HG03103 (cell line): ENCODE data around the gene ZMYND8.

Experiments used
- ATAC-seq: cut with Tn5 transposase; IDR thresholded peaks from one replicate; pipeline ENCODE4 v1.9.1; 2021; ENCODE audit warnings: low read depth; ENCODE audit not compliant: unreplicated experiment

Gene ZMYND8

DNA sequence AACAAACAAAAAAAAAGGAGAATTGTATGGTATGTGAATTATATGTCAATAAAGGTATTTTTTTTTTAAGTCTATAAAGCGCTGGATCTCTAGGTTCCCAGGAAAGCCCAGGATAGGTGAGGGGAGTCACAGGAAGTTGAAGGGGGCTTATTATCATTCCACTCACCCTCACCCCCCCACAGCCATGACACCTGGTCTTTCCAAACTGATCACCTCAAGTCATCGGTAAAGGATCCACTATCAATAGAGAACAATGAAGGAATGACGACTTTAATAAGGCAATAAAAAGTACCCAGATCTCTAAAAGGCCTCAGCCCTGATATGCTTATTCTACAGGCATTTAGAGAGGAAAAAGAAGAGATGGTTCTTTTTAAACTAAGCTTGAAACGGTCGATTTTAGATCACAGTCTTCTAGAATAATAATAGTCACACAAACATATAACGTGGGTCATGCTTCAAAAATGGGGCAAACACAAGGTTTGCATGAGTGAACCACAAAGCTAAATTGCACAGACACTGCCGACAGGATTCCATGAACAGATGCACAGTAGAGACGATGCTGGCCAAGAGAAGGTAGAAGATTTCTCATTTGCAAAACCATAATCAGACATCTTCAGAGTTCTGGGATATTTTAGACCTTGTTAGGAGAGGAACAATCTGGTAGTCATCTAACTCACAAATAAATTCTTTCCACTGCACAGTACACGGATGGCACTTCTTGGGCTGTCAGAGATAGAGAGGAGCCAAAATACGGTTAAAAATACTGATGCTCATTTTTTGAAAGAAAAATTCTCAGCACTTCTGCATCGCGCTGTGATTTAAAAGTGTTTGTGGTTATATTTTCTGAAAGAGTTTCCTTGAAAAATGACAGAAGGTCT lies 21.0 kb downstream of the ZMYND8 start:
- ATAC-seq, result no peak

DNA sequence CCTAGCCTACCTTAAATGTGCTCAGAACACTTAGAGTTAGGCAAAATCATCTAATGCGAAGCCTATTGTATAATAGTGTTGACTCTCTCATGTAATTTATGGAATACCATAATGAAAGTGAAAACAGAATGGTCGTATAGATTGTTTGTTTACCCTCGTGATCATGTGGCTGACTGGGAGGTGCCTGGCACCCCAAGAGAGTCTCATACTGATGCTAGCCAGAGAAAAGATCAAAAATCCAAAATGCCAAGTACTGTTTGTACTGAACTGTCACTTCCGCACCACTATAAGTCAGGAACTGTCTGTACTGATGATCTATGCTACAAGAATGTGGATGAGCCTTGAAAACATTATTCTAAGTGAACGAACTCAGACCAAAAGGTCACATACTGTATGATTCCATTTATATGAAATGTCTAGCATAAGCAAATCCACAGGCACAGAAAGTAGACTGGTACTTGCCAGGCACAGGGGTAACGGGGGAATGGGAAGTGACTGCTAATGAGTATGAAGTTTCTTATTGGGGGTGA lies 22.4 kb downstream of the ZMYND8 start:
- no peak for ATAC-seq

DNA sequence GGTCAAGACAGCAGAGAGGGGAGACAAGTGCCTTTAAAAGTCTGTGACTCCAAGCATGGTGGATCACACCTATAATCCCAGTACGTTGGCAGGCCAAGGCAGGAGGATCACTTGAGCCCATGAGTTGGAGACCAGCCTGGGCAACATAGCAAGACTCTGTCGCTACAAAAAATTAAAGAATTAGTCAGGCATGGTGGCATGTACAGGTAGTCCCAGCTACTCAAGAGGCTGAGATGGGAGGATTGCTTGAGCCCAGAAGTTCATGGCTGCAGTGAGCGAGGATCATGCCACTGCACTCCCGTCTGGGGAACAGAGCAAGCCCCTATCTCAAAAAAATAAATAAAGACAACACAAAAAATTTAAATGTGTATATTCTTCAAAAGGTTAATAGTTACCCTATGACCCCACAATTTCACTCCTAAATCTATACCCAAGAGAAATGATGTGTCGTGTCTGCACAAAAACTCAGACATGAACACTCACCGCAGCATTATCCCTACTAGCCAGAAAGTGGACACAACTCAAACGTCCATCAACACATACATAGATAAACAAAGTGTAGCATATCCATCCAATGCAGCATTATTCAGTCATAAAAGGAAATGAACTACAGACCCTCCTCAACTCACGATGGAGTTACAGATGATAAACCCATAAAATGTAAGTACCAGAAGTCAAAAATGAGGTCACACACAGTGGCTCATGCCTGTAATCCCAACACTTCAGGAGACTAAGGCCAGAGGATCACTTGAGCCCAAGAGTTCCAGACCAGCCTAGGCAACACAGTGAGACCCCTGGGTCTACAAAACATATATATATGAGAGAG lies 23.9 kb downstream of the ZMYND8 start:
- ATAC-seq, result no peak

DNA sequence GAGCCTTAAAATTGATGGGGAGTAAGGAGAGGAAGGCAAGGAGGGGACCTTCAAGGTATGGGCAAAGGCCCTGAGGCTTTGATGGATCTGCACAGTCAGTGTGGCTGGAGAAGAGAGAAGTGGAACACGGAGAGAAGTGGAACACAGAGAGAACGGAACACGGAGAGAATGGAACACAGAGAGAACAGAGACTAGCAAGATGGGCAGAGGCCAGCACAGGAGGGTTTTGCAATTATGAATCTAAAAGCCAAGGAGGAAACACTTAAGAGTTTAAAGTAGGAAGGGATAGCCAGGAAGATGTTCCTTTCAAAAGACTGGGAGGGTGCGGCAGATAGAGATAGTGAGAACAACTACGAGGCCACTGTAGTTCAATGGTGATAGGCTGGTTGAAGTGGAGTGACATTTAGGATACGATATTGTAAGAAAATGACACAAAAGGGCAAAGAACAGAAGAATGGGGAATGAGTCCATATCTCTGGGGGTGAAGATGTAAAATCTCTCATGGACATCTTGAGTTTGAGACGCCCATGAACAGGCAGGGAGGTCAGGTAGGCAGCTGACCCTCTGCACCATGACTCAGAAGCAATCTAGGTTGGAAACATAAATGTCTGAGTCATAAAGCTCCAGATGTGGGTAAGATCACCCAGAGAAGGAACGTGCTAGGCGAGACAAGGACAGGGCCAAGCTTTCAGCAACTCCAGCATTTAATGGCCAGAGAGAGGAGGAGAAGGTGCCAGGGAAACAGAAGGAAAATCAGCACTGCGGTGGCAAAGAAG lies 25.4 kb downstream of the ZMYND8 start:
- ATAC-seq, result no peak

DNA sequence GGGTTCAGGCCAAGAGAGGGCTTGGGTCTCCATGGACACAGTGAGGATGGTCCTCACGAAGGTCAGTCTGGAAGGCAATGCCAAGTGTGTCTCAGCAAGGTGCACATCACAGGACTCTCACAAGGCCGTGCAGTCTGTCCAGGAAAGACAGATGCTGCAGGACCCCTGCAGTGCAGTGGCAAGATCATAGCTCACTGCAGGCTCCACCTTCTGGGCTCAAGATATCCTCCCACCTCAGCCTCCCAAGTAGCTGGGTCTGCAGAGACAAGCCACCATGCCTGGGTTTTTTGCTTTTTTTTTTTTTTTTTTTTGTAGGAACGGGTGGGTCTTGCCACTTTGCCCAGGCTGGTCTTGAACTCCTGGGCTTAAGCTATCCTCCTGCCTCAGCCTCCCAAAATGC lies 26.4 kb downstream of the ZMYND8 start:
- no peak for ATAC-seq

DNA sequence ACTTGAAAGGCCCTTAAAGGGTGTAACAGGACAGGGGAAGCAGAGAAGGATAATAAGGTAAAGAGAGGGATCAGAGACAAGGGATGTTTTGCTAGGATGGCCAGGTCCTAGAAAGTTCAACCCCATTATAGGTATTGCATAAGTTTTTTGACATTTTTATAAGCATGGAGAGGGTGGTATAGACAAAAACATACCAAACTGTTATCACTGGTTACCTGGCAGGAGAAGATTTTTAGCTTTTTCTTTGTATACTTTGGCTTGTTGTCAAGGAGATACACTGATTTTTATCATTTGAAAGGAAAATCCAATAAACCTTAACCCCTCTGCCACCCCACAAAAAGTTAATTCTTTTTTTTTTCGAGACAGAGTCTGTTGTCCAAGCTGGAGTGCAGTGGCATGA lies 28.4 kb downstream of the ZMYND8 start:
- no peak for ATAC-seq

DNA sequence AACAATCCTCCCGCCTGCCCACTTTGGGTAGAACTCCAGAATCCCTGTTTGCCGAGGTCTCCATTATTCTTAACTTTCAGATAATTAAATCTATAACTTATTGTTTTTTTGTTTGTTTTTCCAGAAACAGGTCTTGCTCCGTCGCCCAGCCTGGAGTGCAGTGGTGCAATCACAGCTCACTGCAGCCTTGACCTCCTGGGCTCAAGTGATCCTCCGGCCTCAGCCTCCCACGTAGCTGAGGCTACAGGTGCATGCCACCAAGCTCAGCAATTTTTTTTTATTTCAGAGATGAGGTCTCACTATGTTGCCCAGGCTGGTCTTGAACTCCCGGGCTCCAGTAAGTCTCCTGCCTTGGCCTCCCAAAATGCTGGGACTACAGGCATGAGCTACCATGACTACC lies 28.8 kb downstream of the ZMYND8 start:
- ATAC-seq, result no peak

DNA sequence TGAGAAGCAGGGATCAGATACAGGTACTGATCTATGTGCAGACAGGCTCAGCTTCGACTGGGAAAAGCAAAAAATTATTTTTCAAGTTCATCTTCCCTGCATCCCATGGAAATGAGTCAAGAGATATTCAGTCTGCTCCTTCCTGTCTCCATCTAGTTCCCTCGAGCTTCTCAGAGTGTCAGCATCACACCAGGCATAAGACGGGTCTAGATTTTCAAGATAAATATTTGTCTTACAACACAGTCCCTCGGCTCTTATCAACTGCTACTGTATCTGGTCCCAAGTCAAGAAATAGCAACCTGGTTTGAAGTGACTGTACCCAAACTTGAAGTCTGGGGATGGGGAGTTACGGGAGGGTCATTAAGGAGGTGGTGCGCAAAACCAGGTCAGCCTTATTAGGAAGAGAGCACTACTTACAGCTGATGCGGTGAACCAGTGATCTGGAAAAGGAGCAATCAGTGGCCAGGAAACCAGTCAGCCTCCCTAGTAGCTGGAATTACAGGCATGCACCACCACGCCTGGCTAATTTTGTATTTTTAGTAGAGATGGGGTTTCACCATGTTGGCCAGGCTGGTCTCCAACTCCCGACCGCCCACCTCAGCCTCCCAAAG lies 29.7 kb downstream of the ZMYND8 start:
- no peak for ATAC-seq

DNA sequence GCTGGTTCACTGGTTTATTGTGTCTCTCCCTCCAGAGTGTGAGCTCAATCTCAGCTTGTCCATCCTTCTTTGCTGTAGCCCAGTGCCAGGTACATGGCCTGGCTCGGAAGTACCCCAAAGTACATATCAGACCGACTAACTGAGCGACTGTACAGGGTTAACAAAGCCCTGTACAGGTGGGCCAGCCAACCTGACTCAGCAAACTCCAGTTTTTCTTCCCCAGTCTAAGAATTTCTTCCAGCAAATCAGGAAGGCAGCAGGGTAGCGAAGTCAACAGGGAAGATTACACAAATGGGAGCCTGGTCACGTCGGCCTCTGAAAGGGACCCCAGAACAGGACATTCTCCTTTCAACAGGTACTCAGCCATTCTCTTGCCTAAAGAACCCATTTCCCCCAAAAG lies 31.3 kb downstream of the ZMYND8 start:
- ATAC-seq, result no peak

DNA sequence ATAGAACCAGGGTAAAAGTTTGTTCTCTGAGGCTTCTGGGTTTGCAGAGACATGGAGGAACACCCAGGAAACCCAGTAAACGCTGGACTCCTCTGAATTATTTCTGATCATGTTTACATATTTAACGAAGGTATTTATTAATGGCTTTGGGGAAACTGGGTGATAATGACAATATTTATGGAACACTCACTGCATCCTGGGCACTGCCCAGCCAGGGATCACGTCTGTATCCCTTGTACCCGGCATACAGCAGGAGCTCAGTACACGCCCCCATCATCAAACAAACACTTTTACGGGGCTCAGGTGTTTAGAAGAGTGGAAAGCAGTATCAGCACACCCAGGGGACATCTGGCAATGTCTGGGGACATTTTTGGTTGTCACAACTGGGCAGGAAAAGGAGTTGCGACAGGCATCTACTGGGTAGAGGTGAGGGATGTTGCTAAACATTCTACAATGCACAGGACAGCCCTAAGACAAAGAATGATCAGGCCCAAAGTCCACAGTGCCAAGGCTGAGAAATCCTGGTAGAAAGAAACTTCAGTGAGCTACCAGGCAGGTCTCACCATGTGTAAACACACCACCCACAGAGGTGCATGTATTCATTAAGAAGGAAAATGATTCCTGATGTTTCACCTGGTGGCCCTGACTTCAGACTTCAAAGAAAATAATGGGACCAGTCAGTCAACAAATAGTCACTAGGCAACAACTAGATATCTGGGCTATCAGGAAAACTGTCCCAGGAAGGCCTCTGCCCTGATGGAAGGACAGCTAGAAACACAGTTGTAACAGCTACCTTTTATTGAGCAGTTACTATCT lies 35.3 kb downstream of the ZMYND8 start:
- ATAC-seq, result no peak

DNA sequence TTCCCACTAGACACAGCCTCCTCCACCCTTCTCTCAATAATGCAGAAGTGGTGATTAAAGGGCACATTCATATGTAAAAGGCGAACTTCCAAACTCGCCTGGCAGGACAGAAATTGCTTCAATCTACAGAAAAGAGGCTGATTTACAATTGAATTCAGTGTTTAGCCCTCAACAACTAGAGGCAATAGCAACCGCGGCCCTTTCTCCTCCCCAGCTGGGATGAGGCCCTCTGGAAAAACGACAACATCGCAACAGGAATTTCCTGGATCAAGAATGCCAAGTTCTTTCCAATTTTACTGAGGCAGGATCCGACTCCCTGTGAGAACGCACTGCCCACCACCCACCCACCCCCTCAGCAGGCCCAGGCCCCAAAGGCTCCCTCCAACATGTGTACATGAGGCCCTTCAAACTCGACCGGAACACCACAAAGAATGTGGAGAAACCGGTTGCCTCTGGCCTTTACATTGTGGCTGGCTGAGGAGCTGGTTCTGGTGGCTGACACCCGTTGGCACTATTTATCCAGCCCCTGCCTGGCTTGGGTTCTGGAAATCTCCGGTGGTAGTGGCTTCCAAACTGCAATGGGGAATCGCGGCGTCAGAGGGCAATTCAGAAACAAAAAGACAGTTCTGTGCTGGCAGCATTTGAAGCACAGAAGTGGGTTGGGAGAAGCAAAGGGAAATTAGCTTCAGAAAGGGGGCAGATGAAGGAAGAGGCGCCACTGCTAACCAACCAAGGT lies 36.8 kb downstream of the ZMYND8 start:
- no peak for ATAC-seq

DNA sequence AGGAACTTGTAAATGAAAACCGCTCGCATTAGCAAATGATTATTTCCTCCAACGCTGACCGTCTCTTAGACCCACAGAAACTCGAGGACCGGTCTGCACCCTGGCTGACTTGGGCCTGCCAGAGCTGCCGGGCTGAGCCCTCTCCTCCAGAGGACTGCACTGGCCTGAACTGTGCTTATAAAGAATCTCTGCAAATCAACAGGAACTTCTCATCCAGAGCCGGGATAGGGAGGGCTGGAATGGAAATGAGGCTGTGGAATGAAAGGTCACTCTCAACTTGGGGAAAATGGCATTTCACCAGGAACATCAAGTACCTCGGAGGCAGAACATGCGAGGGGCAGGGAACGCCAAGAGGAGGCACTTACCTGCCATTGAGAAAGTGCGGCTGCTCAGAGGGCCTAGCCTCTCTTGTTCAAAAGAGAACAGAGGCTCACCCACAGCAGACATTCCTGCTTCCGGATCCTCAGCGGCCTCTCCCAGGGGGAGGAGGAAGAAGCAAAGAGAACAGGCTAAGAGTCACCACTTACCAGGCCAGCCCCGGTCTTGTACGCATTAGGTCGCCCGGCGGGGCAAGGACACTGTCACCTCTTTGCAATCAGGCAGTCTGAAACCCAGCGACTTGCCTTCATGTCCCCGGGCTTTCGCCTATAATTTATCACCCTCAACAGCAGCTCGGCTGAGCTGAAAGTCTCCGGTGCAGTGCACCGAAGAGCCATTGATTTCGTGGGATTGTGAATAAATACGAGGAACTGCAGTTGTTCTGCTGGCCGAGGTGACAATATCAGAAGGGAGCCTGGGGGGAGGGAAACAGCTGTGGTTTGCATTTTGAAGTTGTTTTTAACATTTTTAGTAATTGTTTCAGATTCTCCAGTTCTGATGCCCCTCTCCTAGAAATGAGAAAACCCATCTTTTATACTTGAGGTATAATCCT lies 37.6 kb downstream of the ZMYND8 start:
- ATAC-seq, result no peak

DNA sequence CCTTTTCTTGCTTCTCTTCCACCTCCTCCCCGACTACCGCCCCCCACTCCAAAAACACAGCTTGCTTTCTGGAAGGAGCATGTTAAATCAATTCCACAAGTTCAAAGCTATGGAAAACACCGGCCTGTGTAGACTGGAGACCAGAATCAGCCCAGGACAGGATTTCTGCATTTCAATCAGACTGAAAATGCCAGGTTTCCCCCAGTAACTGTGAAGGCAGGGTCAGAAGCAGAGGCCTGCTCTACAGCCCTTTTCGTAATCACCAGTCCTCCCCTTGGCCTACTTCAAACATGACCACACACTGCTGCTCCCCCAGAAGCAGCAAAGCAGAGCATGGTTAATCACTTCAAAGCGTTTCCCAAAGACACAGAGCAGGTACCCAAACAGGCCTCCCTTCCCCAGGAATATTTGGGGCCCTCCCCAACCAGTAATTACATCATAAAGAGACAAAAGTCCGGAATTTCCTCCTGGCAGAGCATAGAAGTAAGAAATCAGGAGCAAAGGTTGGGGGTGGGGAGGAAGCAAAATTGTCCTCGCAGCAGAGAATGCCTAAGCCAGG lies 38.4 kb downstream of the ZMYND8 start:
- ATAC-seq, result no peak

DNA sequence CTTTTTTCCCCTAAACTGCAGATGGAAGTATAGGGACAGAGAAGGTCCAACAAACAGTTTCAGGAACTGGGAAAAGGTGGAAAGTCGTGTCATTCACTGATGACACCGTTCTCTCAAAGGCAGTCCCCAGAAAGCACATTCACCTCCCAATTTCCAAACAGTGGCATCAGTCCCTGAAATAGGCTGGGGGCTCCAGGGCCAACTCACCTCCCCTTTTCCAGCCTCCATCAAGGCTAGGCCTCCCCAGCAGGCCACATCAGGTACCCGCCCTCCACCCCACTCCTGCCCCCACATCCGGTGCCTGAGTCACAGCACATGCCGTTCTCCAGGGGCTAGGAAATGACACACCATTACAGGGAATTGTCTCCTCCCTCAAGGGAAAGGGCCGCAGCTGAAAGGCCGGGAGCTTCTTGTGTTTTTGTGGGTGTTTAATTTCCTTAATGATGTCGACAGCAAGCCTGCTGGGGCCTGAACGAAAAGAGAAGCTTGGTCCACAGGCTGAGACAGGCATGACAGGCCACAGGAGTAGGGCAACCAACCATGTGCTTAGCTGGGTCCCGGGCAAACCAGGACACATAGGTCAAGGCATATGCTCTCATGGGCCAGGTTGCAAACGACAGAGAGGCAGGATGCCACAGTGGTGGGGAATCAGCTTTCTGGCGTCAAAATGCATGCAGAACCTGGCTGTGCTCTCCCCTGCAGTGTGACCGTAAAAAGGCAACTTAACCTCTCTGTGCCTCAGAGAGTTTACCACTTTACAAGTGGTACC lies 39.2 kb downstream of the ZMYND8 start:
- ATAC-seq, result no peak

DNA sequence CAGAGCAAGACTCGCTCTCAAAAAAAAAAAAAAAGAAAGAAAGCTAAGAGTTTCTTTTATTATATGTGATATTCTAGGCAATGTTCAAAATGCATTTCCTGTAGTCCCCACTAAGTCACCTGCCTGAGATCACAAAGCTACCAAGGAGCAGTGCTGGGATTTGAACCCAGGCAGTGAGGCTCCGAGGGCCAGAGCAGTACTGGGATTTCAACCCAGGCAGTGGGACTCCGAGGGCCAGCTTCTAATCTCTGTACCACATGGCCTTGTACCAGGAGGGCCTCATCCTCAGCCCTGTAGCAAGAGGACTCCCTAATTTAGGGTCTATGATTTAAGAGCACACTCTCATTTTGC lies 39.7 kb downstream of the ZMYND8 start:
- ATAC-seq, result no peak

DNA sequence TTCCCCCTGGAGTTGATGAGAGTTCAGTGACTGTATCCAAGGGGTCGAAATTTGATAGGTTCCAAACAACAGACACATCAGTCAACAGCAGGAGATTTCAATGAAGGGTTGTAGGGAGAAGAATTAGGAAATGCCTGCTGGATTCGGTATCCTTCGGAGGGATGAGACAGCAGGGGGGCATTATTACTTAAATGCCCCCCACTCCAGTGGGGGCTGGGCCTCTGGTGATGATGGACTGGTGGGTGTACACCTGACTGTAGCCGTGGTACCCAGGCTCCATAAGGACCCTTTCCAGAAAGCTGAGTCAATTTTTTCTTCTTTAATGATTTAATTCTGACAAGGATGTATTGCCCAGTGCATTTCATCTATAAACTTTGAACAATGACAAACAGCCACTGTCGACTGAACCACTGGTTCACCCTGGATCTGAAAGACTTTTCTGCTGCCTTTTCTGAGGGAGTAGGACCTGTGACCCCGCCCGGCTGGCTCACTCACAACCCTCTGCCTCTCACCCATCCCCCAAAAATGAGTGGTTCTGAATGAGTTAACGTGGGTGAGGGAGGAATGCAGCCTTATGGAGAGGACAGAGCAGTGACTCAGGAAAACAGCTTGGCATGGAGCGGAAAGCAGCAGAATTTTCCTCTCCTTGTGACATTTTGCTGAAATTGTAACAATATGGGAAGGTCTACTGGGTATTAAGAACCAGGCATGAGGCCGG lies 41.0 kb downstream of the ZMYND8 start:
- no peak for ATAC-seq
